ENCODE results near the gene IMPG1.
"Not testable (repeated sequence)": the region's sequence is repeated elsewhere in the genome, so short reads cannot be mapped to it uniquely, and the experiment has no call there.

Gene IMPG1

GRCh38 chr6:75947935-75948334 is 124.5 kb downstream of the IMPG1 start:
- DNase-seq, result no peak

GRCh38 chr6:75946146-75946831 is 126.2 kb downstream of the IMPG1 start:
- DNase-seq, result no peak

- DNase-seq, result no peak
Measured at GRCh38 chr6:75943381-75943780, 129.1 kb downstream of the IMPG1 start.

- DNase-seq, result no peak
Measured at GRCh38 chr6:75941509-75941908, 131.0 kb downstream of the IMPG1 start.

GRCh38 chr6:75940564-75940963 is 131.9 kb downstream of the IMPG1 start:
- no peak for DNase-seq

GRCh38 chr6:75937846-75938245 is 134.6 kb downstream of the IMPG1 start:
- DNase-seq, result no peak

- no peak for DNase-seq
Measured at GRCh38 chr6:75936682-75937081, 135.8 kb downstream of the IMPG1 start.

GRCh38 chr6:75935473-75935793 is 137.0 kb downstream of the IMPG1 start:
- DNase-seq, result no peak

GRCh38 chr6:75934643-75935472 is 137.6 kb downstream of the IMPG1 start:
- DNase-seq, result peak; percentile 56

GRCh38 chr6:75933387-75933975 is 139.0 kb downstream of the IMPG1 start:
- no peak for DNase-seq

GRCh38 chr6:75932067-75932466 is 140.4 kb downstream of the IMPG1 start:
- peak; percentile 23 for DNase-seq

- DNase-seq, result no peak
Measured at GRCh38 chr6:75931011-75931680, 141.3 kb downstream of the IMPG1 start.

GRCh38 chr6:75926293-75927168 is 145.9 kb downstream of the IMPG1 start:
- no peak for DNase-seq

- no peak for DNase-seq
Measured at GRCh38 chr6:75922226-75922625, 150.2 kb downstream of the IMPG1 start.

- no peak for DNase-seq
Measured at GRCh38 chr6:75913040-75913439, 159.4 kb downstream of the IMPG1 start.

GRCh38 chr6:75907444-75907843 is 165.0 kb downstream of the IMPG1 start:
- DNase-seq, result no peak

GRCh38 chr6:75906871-75907270 is 165.6 kb downstream of the IMPG1 start:
- no peak for DNase-seq

GRCh38 chr6:75905129-75905528 is 167.3 kb downstream of the IMPG1 start:
- not testable (repeated sequence) for DNase-seq

GRCh38 chr6:75900216-75900615 is 172.2 kb downstream of the IMPG1 start:
- DNase-seq, result not testable (repeated sequence)

GRCh38 chr6:75896526-75896925 is 175.9 kb downstream of the IMPG1 start:
- no peak for DNase-seq

GRCh38 chr6:75893776-75894152 is 178.7 kb downstream of the IMPG1 start:
- DNase-seq, result no peak

- DNase-seq, result peak; percentile 61
Measured at GRCh38 chr6:75893058-75893775, 179.2 kb downstream of the IMPG1 start.

All from COR-L47 (cell line).